GM12801 (cell line): Measurements from ENCODE around the gene EPB42.

Source experiments
- TF ChIP-seq, protein P1 (sequence below): IDR thresholded peaks from one replicate; pipeline ENCODE4 v1.5.1; 2011; ENCODE audit warnings: control low read depth; ENCODE audit not compliant: insufficient read length; ENCODE audit errors: extremely low read depth

Gene EPB42

DNA sequence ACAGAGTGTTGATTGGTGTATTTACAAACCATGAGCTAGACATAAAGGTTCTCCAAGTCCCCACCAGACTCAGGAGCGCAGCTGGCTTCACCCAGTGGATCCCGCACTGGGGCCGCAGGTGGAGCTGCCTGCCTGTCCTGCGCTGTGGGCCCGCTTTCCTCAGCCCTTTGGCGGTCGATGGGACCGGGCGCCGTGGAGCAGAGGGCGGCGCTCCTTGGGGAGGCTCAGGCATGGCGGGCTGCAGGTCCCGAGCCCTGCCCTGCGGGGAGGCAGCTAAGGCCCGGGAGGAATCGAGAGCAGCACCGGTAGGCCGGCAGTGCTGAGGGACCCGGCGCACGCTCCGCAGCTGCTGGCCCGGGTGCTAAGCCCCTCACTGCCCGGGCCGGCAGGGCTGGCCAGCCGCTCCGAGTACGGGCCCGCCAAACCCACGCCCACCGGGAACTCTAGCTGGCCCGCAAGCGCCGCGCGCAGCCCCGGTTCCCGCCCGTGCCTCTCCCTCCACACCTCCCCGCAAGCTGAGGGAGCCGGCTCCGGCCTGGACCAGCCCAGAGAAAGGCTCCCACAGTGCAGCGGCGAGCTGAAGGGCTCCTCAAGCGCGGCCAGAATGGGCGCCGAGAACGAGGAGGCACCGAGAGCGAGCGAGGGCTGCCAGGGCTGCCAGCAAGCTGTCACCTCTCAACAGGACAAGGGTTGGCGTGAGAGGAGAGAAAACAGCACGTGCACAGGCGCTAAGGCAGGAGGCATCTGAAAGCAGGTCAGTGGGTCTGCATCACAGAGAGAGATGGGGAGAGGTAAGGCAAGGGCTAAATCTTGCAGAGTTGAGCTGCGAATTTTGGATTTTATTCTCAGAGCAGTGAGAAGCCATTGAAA, 5.9 kb upstream of the EPB42 start:
- TF ChIP-seq, protein P1, sequence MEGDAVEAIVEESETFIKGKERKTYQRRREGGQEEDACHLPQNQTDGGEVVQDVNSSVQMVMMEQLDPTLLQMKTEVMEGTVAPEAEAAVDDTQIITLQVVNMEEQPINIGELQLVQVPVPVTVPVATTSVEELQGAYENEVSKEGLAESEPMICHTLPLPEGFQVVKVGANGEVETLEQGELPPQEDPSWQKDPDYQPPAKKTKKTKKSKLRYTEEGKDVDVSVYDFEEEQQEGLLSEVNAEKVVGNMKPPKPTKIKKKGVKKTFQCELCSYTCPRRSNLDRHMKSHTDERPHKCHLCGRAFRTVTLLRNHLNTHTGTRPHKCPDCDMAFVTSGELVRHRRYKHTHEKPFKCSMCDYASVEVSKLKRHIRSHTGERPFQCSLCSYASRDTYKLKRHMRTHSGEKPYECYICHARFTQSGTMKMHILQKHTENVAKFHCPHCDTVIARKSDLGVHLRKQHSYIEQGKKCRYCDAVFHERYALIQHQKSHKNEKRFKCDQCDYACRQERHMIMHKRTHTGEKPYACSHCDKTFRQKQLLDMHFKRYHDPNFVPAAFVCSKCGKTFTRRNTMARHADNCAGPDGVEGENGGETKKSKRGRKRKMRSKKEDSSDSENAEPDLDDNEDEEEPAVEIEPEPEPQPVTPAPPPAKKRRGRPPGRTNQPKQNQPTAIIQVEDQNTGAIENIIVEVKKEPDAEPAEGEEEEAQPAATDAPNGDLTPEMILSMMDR: no peak

DNA sequence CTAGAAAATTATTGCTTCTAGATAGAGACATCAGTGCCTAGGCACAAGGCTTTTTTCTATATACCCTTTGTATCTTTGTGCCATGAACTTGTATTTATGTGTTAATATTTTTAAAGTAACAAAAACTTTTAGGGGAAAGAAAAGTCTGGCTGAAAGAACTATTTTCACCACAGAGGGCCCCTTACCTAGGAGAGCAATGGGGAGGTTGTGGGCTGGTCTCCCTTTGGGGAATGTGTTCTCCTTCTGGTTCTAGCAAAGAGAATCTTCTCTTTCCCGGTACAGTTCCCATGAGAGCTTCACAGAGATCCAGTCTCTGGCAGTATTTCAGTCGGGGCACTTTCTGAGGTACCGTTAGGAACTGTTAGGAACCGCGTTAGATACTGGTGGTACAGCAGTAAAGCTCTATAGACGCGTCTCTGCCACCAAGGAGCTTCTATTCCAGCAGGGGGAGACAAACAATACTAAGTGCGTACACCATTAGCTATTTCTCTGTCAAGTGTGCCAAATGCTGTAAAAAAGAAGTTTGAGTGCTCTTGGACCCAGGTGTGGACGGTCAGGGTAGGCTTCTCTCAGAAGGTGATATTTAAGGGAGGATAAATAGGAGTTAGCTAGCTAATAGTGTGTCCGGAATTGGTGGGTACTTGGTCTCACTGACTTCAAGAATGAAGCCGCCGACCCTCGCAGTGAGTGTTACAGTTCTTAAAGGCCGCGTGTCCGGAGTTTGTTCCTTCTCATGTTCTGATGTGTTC, 4.6 kb upstream of the EPB42 start:
- TF ChIP-seq, protein P1: peak; percentile 47

DNA sequence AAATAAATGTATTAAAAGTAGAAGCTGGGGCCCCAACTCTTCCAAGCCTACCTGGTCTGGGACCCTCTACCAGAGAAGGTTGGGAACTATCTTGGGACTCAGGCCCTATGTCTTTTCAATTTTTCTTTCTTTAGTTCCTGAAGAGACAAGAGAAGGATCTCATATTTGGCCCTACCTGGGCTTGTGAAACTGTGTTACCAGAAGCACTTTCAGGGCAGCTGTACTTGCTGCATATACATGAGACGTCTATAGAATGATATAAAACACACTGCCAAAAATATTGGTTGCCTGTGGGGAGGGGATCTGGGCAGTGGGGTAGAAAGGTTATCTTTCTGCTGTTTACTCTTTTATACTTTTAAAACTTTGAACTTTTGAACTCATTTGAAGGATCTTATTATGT, 604 bp upstream of the EPB42 start:
- TF ChIP-seq, protein P1: no peak

DNA sequence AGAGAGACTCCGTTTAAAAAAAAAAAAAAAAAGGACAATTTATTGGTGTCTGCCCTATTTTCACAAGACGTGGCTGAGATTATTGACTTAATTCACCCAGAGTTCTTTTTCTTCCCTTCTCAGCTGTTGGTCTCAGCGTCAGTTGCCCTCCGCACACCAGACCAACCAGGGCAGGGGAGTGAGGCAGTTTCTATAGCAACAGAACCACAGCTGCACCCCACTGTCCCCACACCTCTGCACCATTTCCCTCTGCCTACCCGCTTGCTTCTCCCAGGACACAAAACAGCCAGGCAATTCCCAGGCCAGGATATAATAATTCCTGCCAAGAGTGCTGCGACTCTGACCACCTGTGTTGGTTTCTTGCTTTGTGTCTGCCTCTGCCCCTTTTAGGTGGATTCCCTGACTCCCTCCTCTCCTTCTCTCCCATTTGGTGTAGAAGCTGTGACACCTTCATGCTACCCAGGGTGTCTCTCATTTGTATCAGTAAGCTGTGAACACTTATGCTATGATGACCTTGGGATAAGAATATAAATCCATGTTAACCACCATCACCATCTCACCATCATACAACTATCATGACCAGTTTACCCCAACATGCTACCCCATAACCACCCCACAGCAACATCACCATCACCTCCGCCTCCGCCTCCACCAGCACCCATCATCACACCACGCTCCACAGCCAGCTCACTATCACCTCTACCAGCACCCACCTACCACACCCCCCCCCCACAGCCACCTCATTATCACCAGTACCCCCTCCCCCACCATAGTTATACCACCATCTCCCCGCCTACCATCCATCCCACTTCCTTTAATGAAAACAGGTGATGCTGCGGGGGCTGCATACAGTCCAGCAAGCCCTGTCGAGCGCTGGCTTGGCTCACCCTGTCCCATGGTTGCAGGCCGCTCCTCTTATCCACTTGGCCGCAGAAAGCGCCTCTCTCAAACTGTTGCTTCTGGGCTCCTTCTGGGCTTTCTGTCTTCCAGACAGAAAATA, 589 bp downstream of the EPB42 start:
- TF ChIP-seq, protein P1: no peak

DNA sequence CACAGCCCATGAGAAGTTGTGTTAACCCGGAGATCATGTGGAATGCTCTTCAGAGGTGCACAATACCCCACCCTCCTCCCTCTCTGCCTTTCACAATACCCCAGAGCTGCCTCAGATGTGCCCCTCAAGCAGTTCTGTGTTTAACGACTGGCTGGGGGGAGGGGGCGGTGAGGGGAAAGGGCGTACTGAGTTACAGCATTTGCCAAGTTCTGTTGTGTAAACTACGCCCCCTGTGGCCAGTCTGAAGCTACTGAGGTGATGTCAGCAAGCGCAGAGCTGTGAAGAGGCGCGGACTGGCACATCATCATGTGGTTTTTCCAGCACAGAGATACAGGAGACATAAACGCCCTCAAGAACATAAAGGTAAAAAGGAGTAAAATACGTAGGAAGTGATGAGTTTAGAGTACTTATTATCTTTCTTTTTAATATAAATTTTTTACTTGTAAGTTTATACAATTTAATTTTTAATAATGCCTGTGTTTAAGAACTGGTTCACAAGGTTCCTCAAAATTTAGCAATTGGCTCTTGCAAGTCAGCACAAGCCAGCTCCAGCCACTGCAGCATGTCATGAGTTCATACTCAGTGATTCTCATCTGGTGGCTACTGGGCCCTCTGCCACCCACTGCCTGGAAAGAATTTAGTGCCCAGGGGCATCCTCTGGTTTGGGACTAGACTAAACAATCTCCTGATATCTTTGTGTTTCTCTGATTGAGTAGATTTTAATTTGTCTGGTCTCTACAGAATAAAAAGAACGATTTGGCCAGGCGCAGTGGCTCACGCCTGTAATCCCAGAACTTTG, 1.7 kb downstream of the EPB42 start:
- TF ChIP-seq, protein P1: no peak

DNA sequence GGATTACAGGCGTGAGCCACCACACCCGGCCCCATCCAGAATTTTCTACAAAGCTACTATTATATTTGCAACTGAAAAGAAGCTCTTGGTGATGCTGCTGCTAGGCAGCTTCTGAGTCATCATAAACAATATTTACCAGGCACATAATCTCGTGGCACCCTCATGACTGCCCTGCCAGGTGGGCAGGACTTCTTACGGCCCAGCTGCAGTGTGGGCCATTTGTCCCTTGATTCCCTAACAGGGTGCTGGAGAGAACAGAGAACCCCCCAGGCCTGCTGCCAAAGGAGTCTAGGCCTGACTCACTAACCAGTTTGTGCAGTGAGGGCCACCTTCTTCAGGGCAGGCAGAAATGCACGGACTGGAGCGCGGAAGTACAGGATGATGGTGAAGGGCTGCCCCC, 4.9 kb downstream of the EPB42 start:
- TF ChIP-seq, protein P1: no peak
